MM.1S (cell line): Measurements from ENCODE around the gene TMEM174.

ENCODE experiments used
- DNase-seq: peaks from one replicate; pipeline ENCODE4 v3.0.0-alpha.2; 2015
- H2AFZ ChIP-seq: fragments of 300-600 bp; sonication (generic); 2 replicates; pipeline ENCODE4 v1.6.0; 2016; ENCODE audit warnings: antibody characterized with exemption, low read length
- H3F3A ChIP-seq: fragments of 300-600 bp; sonication (generic); 2 replicates; pipeline ENCODE4 v1.6.1; 2016; ENCODE audit warnings: mild to moderate bottlenecking, antibody characterized with exemption, low read length, moderate library complexity, mixed read lengths; ENCODE audit not compliant: insufficient read depth
- H3K27ac ChIP-seq: fragments of 300-600 bp; sonication (generic); 2 replicates; pipeline ENCODE4 v1.5.1; 2016; ENCODE audit warnings: mild to moderate bottlenecking, low read length
- H3K27me3 ChIP-seq: fragments of 300-600 bp; sonication (generic); replicated peaks from 2 replicates; pipeline ENCODE4 v1.6.0; 2016; ENCODE audit warnings: low read length; ENCODE audit not compliant: insufficient read depth
- H3K36me3 ChIP-seq: fragments of 300-600 bp; sonication (generic); replicated peaks from 2 replicates; pipeline ENCODE4 v1.6.1; 2016; ENCODE audit warnings: mild to moderate bottlenecking, low read length, mixed read lengths; ENCODE audit not compliant: insufficient read depth
- H3K4me1 ChIP-seq: fragments of 300-600 bp; sonication (generic); 2 replicates; pipeline ENCODE4 v1.6.1; 2016; ENCODE audit warnings: low read length, mixed read lengths
- H3K4me2 ChIP-seq: fragments of 300-600 bp; sonication (generic); 2 replicates; pipeline ENCODE4 v1.6.0; 2016; ENCODE audit warnings: low read depth, low read length
- H3K4me3 ChIP-seq: fragments of 300-600 bp; sonication (generic); 2 replicates; pipeline ENCODE4 v1.5.1; 2016; ENCODE audit warnings: low read length, mixed read lengths
- H3K79me2 ChIP-seq: fragments of 300-600 bp; sonication (generic); 2 replicates; pipeline ENCODE4 v1.6.1; 2016; ENCODE audit warnings: mixed run types, low read length, mixed read lengths
- H3K9ac ChIP-seq: fragments of 300-600 bp; sonication (generic); 2 replicates; pipeline ENCODE4 v1.6.1; 2016; ENCODE audit warnings: low read length, mixed read lengths
- H3K9me2 ChIP-seq: fragments of 300-600 bp; sonication (generic); replicated peaks from 2 replicates; pipeline ENCODE4 v1.6.1; 2016; ENCODE audit warnings: mild to moderate bottlenecking, low read length, mixed read lengths; ENCODE audit not compliant: insufficient read depth
- H3K9me3 ChIP-seq: fragments of 300-600 bp; sonication (generic); replicated peaks from 2 replicates; pipeline ENCODE4 v1.6.1; 2016; ENCODE audit warnings: mild to moderate bottlenecking, low read length, mixed read lengths; ENCODE audit not compliant: insufficient read depth
- H4K20me1 ChIP-seq: fragments of 300-600 bp; sonication (generic); 2 replicates; pipeline ENCODE4 v1.6.1; 2016; ENCODE audit warnings: mild to moderate bottlenecking, low read length, moderate library complexity, mixed read lengths; ENCODE audit not compliant: insufficient read depth
- EZH2 ChIP-seq: fragments of 300-600 bp; sonication (generic); optimal IDR thresholded peaks from 2 replicates; pipeline ENCODE3; 2017; ENCODE audit warnings: low read depth, mild to moderate bottlenecking, antibody characterized with exemption, low read length, mixed read lengths
- EZH2phosphoT487 ChIP-seq: fragments of 300-600 bp; sonication (generic); IDR thresholded peaks from 2 replicates; pipeline ENCODE4 v1.6.1; 2018; ENCODE audit warnings: antibody characterized with exemption, low read length
- TF ChIP-seq, protein P1 (sequence below): fragments of 300-600 bp; sonication (generic); IDR thresholded peaks from 2 replicates; pipeline ENCODE4 v1.5.1; 2016; ENCODE audit warnings: antibody characterized with exemption, low read length, mixed read lengths

The TMEM174 gene

DNA sequence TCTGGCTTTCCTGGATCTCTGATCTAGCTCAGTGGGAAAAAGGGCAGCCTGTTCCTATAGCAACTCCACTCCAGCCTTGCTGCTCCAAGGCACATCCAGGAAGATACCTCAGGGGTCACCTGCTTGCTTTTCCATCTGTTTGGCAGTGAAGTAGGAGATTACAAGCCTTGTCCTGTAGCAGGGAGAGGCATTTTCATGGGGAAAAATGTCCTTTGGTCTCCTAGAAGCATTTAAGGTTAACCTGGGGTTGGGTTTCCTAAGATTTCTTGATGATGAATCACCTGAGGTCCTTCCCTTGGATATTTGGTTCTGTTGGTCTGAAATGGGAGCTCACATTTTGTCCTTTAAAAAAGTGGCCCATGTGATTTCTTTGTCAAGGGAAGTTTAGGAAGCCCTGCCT lies 1.5 kb upstream of the TMEM174 start:
- Histone ChIP-seq H3K4me1 (no peaks in the 10 kb centered on the region), H3K79me2 (no peaks in the 10 kb centered on the region), H3K9me3 (no peaks in the 10 kb centered on the region), H2AFZ (no peak overlapping the region), H3K4me3 (no peak overlapping the region), H3K27ac (no peak overlapping the region), H4K20me1 (no peaks in the 10 kb centered on the region), H3K36me3 (no peaks in the 10 kb centered on the region), H3F3A (no peaks in the 10 kb centered on the region), H3K4me2 (no peak overlapping the region), H3K9ac (no peak overlapping the region), H3K27me3 (peaks cover 35% of the 10 kb centered on the region; the same call in 1 of the 2 replicates), H3K9me2 (no peaks in the 10 kb centered on the region)
- no peak for DNase-seq
- TF ChIP-seq EZH2: no peak
- TF ChIP-seq, protein P1, sequence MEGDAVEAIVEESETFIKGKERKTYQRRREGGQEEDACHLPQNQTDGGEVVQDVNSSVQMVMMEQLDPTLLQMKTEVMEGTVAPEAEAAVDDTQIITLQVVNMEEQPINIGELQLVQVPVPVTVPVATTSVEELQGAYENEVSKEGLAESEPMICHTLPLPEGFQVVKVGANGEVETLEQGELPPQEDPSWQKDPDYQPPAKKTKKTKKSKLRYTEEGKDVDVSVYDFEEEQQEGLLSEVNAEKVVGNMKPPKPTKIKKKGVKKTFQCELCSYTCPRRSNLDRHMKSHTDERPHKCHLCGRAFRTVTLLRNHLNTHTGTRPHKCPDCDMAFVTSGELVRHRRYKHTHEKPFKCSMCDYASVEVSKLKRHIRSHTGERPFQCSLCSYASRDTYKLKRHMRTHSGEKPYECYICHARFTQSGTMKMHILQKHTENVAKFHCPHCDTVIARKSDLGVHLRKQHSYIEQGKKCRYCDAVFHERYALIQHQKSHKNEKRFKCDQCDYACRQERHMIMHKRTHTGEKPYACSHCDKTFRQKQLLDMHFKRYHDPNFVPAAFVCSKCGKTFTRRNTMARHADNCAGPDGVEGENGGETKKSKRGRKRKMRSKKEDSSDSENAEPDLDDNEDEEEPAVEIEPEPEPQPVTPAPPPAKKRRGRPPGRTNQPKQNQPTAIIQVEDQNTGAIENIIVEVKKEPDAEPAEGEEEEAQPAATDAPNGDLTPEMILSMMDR: no peak
- no peak for TF ChIP-seq EZH2phosphoT487

DNA sequence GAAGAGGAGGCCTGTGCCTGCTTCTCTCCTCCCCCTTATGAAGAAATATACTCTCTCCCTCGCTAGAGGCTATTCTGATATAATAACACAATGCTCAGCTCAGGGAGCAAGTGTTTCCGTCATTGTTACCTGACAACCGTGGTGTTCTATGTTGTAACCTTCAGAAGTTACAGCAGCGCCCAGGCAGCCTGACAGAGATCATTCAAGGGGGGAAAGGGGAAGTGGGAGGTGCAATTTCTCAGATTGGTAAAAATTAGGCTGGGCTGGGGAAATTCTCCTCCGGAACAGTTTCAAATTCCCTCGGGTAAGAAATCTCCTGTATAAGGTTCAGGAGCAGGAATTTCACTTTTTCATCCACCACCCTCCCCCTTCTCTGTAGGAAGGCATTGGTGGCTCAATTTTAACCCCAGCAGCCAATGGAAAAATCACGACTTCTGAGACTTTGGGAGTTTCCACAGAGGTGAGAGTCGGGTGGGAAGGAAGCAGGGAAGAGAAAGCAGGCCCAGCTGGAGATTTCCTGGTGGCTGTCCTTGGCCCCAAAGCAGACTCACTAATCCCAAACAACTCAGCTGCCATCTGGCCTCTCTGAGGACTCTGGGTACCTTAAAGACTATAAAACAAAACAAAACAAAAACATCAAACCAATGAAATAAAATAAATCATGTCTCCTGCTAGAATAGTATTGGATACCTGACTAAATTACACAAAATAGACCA lies 1.3 kb downstream of the TMEM174 start:
- no peak overlapping the region for H3K9ac ChIP-seq
- no peak overlapping the region for H3K27ac ChIP-seq
- H3F3A ChIP-seq: no peaks in the 10 kb centered on the region
- H3K4me2 ChIP-seq: no peak overlapping the region
- no peaks in the 10 kb centered on the region for H3K79me2 ChIP-seq
- no peaks in the 10 kb centered on the region for H3K36me3 ChIP-seq
- H2AFZ ChIP-seq: no peak overlapping the region
- H3K27me3 ChIP-seq: peaks cover 23% of the 10 kb centered on the region; the same call in 1 of the 2 replicates
- H3K4me1 ChIP-seq: no peaks in the 10 kb centered on the region
- H3K9me2 ChIP-seq: no peaks in the 10 kb centered on the region
- no peak for TF ChIP-seq EZH2
- TF ChIP-seq EZH2phosphoT487: no peak
- TF ChIP-seq, protein P1: no peak
- H3K4me3 ChIP-seq: no peak overlapping the region
- H4K20me1 ChIP-seq: no peaks in the 10 kb centered on the region
- DNase-seq: no peak
- no peaks in the 10 kb centered on the region for H3K9me3 ChIP-seq

DNA sequence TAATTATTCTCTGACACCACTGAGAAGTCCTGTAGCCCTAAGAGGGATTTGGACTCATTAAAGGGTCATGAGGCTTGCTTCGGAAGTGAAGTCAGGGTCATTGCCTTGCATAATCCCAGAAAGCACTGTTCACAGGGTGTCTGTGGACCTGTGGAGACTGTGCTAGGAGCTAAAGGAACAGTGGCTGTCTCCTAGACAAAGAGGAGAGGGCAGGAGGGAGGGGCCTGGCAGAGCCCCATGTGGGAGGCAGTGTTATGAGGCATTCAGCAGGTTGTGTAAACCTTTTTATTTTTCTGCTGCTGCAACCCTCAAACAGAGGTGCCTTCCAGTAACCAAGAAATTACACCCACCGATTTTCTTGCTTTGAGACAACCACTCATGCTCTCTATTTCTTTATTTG lies 3.3 kb downstream of the TMEM174 start:
- H3K4me2 ChIP-seq: no peak overlapping the region
- no peak overlapping the region for H3K27ac ChIP-seq
- no peaks in the 10 kb centered on the region for H3K36me3 ChIP-seq
- H3K9me2 ChIP-seq: no peaks in the 10 kb centered on the region
- H3K4me1 ChIP-seq: no peaks in the 10 kb centered on the region
- no peak overlapping the region for H3K4me3 ChIP-seq
- no peaks in the 10 kb centered on the region for H3F3A ChIP-seq
- peaks cover 18% of the 10 kb centered on the region; the same call in 1 of the 2 replicates for H3K27me3 ChIP-seq
- no peak overlapping the region for H3K9ac ChIP-seq
- no peak for DNase-seq
- TF ChIP-seq EZH2phosphoT487: no peak
- TF ChIP-seq EZH2: no peak
- TF ChIP-seq, protein P1: no peak
- H4K20me1 ChIP-seq: no peaks in the 10 kb centered on the region
- H3K9me3 ChIP-seq: no peaks in the 10 kb centered on the region
- H3K79me2 ChIP-seq: no peaks in the 10 kb centered on the region
- no peak overlapping the region for H2AFZ ChIP-seq
